ENCODE measurements around the gene CCDC24.
A peak's percentile ranks its signal among the peaks of the same experiment; 100 is the strongest.

GRCh38 chr1:44031252-44032169 is 40.1 kb downstream of the CCDC24 start, which contains the start of gene SLC6A9:
- TF ChIP-seq POLR2AphosphoS5 (IDR thresholded peaks at IDR 0.05; ENCODE audit: borderline replicate concordance, low read depth, low read length) (peak; percentile 41; the same call in 1 of the 2 replicates), EZH2 (IDR thresholded peaks at IDR 0.05) (no peak), FOXP2 (optimal IDR thresholded peaks at IDR 0.05; ENCODE audit: control extremely low read depth, extremely low read length, insufficient read depth) (no peak)

All from SK-N-MC (cell line).